ENCODE measurements around the gene SELPLG. TPM values are rescaled to one million over a fixed set of nuclear protein-coding genes. Genes with fewer than 3 reads are reported as not detected.

The SELPLG gene
- total RNA-seq, 1 experiment from 2014 or later: 0.34 TPM

- POLR2A ChIA-PET (ENCODE audit: low non-redundant PET): no interaction called here
- no TSS peak for BruUV-seq (replicated peaks)
These were observed 45.9 kb downstream of the SELPLG start for GRCh38 chr12:108587826-108588225.

GRCh38 chr12:108586306-108586705 lies 47.4 kb downstream of the SELPLG start:
- intact Hi-C loops (cut with micrococcal nuclease; ENCODE audit: unreplicated experiment): no loop called here
- Histone ChIP-seq H3K27me3 (replicated peaks; ENCODE audit: insufficient read depth, low read depth, low read length, poor library complexity) (no peaks in the 10 kb centered on the region), H3K4me1 (ENCODE audit: insufficient read depth, low read length, poor library complexity, severe bottlenecking) (peaks cover 11% of the 10 kb centered on the region), H3K36me3 (ENCODE audit: insufficient read depth, low read length, poor library complexity, severe bottlenecking) (no peaks in the 10 kb centered on the region), H3K4me3 (ENCODE audit: low read depth, low read length, poor library complexity, severe bottlenecking) (no peak overlapping the region), H3K9me3 (ENCODE audit: low read depth, low read length, poor library complexity, severe bottlenecking) (no peaks in the 10 kb centered on the region), H3K27ac (ENCODE audit: low read depth, low read length, poor library complexity, severe bottlenecking) (no peak overlapping the region)
- BruUV-seq (replicated peaks): no TSS peak
- ChIA-PET POLR2A (ENCODE audit: low non-redundant PET) (no interaction called here), CTCF (no interaction called here)
- TF ChIP-seq EZH2 (IDR thresholded peaks at IDR 0.05; ENCODE audit: borderline replicate concordance, low read depth, low read length, poor library complexity, severe bottlenecking): no peak
- no peak for TF ChIP-seq CTCF (conservative IDR thresholded peaks at IDR 0.05; ENCODE audit: low read depth, low read length)
- no peak for DNase-seq (ENCODE audit: low spot score)

More at GRCh38 chr12:108587826-108588225, 45.9 kb downstream of the SELPLG start:
- Histone ChIP-seq H3K9me3 (ENCODE audit: low read depth, low read length, poor library complexity, severe bottlenecking) (no peaks in the 10 kb centered on the region), H3K27me3 (replicated peaks; ENCODE audit: insufficient read depth, low read depth, low read length, poor library complexity) (no peaks in the 10 kb centered on the region), H3K4me3 (ENCODE audit: low read depth, low read length, poor library complexity, severe bottlenecking) (no peak overlapping the region), H3K4me1 (ENCODE audit: insufficient read depth, low read length, poor library complexity, severe bottlenecking) (peaks cover 11% of the 10 kb centered on the region), H3K36me3 (ENCODE audit: insufficient read depth, low read length, poor library complexity, severe bottlenecking) (no peaks in the 10 kb centered on the region), H3K27ac (ENCODE audit: low read depth, low read length, poor library complexity, severe bottlenecking) (no peak overlapping the region)
- no peak for TF ChIP-seq EZH2 (IDR thresholded peaks at IDR 0.05; ENCODE audit: borderline replicate concordance, low read depth, low read length, poor library complexity, severe bottlenecking)
- TF ChIP-seq CTCF (conservative IDR thresholded peaks at IDR 0.05; ENCODE audit: low read depth, low read length): no peak
- CTCF ChIA-PET: no interaction called here
- intact Hi-C loops (cut with micrococcal nuclease; ENCODE audit: unreplicated experiment): no loop called here
- no peak for DNase-seq (ENCODE audit: low spot score)

- Histone ChIP-seq H3K4me3 (ENCODE audit: low read depth, low read length, poor library complexity, severe bottlenecking) (no peak overlapping the region), H3K27me3 (replicated peaks; ENCODE audit: insufficient read depth, low read depth, low read length, poor library complexity) (no peaks in the 10 kb centered on the region), H3K27ac (ENCODE audit: low read depth, low read length, poor library complexity, severe bottlenecking) (no peak overlapping the region), H3K36me3 (ENCODE audit: insufficient read depth, low read length, poor library complexity, severe bottlenecking) (no peaks in the 10 kb centered on the region), H3K4me1 (ENCODE audit: insufficient read depth, low read length, poor library complexity, severe bottlenecking) (peaks cover 11% of the 10 kb centered on the region), H3K9me3 (ENCODE audit: low read depth, low read length, poor library complexity, severe bottlenecking) (no peaks in the 10 kb centered on the region)
- TF ChIP-seq CTCF (conservative IDR thresholded peaks at IDR 0.05; ENCODE audit: low read depth, low read length): no peak
- no peak for TF ChIP-seq EZH2 (IDR thresholded peaks at IDR 0.05; ENCODE audit: borderline replicate concordance, low read depth, low read length, poor library complexity, severe bottlenecking)
- BruUV-seq (replicated peaks): no TSS peak
- POLR2A ChIA-PET (ENCODE audit: low non-redundant PET): no interaction called here
- no peak for DNase-seq (ENCODE audit: low spot score)
- CTCF ChIA-PET: no interaction called here
- intact Hi-C loops (cut with micrococcal nuclease; ENCODE audit: unreplicated experiment): no loop called here
These were observed 47.8 kb downstream of the SELPLG start for GRCh38 chr12:108585864-108586263.

All from A673 (cell line).